ENCODE measurements around the gene RPS25.
"Not testable (repeated sequence)": the region's sequence is repeated elsewhere in the genome, so short reads cannot be mapped to it uniquely, and the experiment has no call there.

Gene RPS25

GRCh38 chr11:119062779-119063178 is 44.6 kb upstream of the RPS25 start:
- Histone ChIP-seq H3K9me2 (replicated peaks; ENCODE audit: insufficient read depth, low read length) (no peaks in the 10 kb centered on the region), H3K27me3 (replicated peaks; ENCODE audit: insufficient read depth, low read length) (no peaks in the 10 kb centered on the region), H3K4me2 (ENCODE audit: low read depth, low read length) (no peak overlapping the region), H3K27ac (ENCODE audit: low read length) (no peak overlapping the region), H3K4me1 (ENCODE audit: low read length) (peaks cover 9% of the 10 kb centered on the region; the same call in 1 of the 2 replicates), H3K79me2 (ENCODE audit: low read length) (peaks cover 35% of the 10 kb centered on the region), H2AFZ (ENCODE audit: low read length) (no peak overlapping the region), H3K9ac (ENCODE audit: low read length) (no peak overlapping the region), H4K20me1 (ENCODE audit: insufficient read depth, low read length) (no peaks in the 10 kb centered on the region), H3F3A (ENCODE audit: insufficient read depth, low read length) (peaks cover 8% of the 10 kb centered on the region), H3K4me3 (ENCODE audit: low read length) (no peak overlapping the region), H3K9me3 (replicated peaks; ENCODE audit: insufficient read depth, low read length) (no peaks in the 10 kb centered on the region), H3K36me3 (replicated peaks; ENCODE audit: insufficient read depth, low read length) (no peaks in the 10 kb centered on the region)
- TF ChIP-seq, protein P1, sequence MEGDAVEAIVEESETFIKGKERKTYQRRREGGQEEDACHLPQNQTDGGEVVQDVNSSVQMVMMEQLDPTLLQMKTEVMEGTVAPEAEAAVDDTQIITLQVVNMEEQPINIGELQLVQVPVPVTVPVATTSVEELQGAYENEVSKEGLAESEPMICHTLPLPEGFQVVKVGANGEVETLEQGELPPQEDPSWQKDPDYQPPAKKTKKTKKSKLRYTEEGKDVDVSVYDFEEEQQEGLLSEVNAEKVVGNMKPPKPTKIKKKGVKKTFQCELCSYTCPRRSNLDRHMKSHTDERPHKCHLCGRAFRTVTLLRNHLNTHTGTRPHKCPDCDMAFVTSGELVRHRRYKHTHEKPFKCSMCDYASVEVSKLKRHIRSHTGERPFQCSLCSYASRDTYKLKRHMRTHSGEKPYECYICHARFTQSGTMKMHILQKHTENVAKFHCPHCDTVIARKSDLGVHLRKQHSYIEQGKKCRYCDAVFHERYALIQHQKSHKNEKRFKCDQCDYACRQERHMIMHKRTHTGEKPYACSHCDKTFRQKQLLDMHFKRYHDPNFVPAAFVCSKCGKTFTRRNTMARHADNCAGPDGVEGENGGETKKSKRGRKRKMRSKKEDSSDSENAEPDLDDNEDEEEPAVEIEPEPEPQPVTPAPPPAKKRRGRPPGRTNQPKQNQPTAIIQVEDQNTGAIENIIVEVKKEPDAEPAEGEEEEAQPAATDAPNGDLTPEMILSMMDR (IDR thresholded peaks at IDR 0.05; ENCODE audit: low read length) = no peak
- TF ChIP-seq EZH2 (optimal IDR thresholded peaks at IDR 0.05; ENCODE audit: low read depth, low read length) = no peak
- no peak for DNase-seq

DNA sequence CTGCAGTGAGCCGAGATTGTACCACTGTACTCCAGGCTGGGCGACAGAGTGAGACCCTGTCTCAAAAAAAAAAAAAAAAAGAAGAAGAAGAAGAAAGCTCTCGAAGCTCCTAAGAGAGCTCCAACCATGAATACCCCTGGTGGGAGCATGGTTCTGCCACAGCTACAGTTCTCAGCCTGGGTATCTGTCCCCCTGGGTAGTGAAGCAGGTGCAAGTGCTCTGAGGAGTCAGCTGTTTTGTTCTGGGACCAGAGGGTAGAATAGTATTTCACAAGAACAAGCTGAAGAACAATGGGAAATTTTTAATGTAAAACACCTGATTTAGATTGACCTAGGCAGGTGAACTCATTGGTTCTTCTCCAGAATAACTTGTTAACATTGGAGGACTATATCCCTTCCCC is 43.1 kb upstream of the RPS25 start:
- H3K36me3 ChIP-seq (replicated peaks; ENCODE audit: insufficient read depth, low read length) = no peaks in the 10 kb centered on the region
- H3K27me3 ChIP-seq (replicated peaks; ENCODE audit: insufficient read depth, low read length) = no peaks in the 10 kb centered on the region
- TF ChIP-seq EZH2phosphoT487 (IDR thresholded peaks at IDR 0.05; ENCODE audit: low read length) = no peak
- TF ChIP-seq, protein P1 (IDR thresholded peaks at IDR 0.05; ENCODE audit: low read length) = no peak
- TF ChIP-seq EZH2 (optimal IDR thresholded peaks at IDR 0.05; ENCODE audit: low read depth, low read length) = no peak
- H4K20me1 ChIP-seq (ENCODE audit: insufficient read depth, low read length) = no peaks in the 10 kb centered on the region
- no peak overlapping the region for H3K9ac ChIP-seq (ENCODE audit: low read length)
- no peak overlapping the region for H2AFZ ChIP-seq (ENCODE audit: low read length)
- peaks cover 10% of the 10 kb centered on the region for H3F3A ChIP-seq (ENCODE audit: insufficient read depth, low read length)
- H3K9me3 ChIP-seq (replicated peaks; ENCODE audit: insufficient read depth, low read length) = no peaks in the 10 kb centered on the region
- no peak overlapping the region for H3K4me3 ChIP-seq (ENCODE audit: low read length)
- no peak for DNase-seq
- H3K27ac ChIP-seq (ENCODE audit: low read length) = no peak overlapping the region
- peaks cover 6% of the 10 kb centered on the region; the same call in 1 of the 2 replicates for H3K4me1 ChIP-seq (ENCODE audit: low read length)
- H3K79me2 ChIP-seq (ENCODE audit: low read length) = peaks cover 32% of the 10 kb centered on the region
- no peak overlapping the region for H3K4me2 ChIP-seq (ENCODE audit: low read depth, low read length)
- no peaks in the 10 kb centered on the region for H3K9me2 ChIP-seq (replicated peaks; ENCODE audit: insufficient read depth, low read length)

DNA sequence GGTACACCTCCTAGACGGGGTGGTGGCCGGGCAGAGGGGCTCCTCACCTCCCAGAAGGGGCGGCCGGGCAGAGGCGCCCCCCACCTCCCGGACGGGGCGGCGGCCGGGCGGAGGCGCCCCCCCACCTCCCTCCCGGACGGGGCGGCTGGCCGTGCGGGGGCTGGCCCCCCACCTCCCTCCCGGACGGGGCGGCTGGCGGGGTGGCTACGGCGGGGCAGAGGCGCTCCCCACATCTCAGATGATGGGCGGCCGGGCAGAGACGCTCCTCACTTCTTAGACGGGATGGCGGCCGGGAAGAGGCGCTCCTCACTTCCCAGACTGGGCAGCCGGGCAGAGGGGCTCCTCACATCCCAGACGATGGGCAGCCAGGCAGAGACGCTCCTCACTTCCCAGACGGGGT is 41.0 kb upstream of the RPS25 start:
- not testable (repeated sequence) for H3K27ac ChIP-seq (ENCODE audit: low read length); DNase-seq; H3K4me1 ChIP-seq (ENCODE audit: low read length); H3K36me3 ChIP-seq (replicated peaks; ENCODE audit: insufficient read depth, low read length); H3K9ac ChIP-seq (ENCODE audit: low read length); H3K9me3 ChIP-seq (replicated peaks; ENCODE audit: insufficient read depth, low read length); H3K4me3 ChIP-seq (ENCODE audit: low read length); H3K27me3 ChIP-seq (replicated peaks; ENCODE audit: insufficient read depth, low read length); H2AFZ ChIP-seq (ENCODE audit: low read length); H3K9me2 ChIP-seq (replicated peaks; ENCODE audit: insufficient read depth, low read length); H4K20me1 ChIP-seq (ENCODE audit: insufficient read depth, low read length); H3K4me2 ChIP-seq (ENCODE audit: low read depth, low read length)
- Histone ChIP-seq H3K79me2 (ENCODE audit: low read length) (peaks cover 35% of the 10 kb centered on the region), H3F3A (ENCODE audit: insufficient read depth, low read length) (peaks cover 11% of the 10 kb centered on the region)

- H2AFZ ChIP-seq (ENCODE audit: low read length) = peak within 1 kb of the TSS; percentile 91
- H3K27ac ChIP-seq (ENCODE audit: low read length) = peak within 1 kb of the TSS; percentile 94
- no peaks in the 10 kb centered on the region for H3K9me2 ChIP-seq (replicated peaks; ENCODE audit: insufficient read depth, low read length)
- no peak for TF ChIP-seq EZH2 (optimal IDR thresholded peaks at IDR 0.05; ENCODE audit: low read depth, low read length)
- TF ChIP-seq, protein P1 (IDR thresholded peaks at IDR 0.05; ENCODE audit: low read length) = peak; percentile 30
- H3K79me2 ChIP-seq (ENCODE audit: low read length) = peaks cover 50% of the 10 kb centered on the region
- H3F3A ChIP-seq (ENCODE audit: insufficient read depth, low read length) = peaks cover 11% of the 10 kb centered on the region
- H4K20me1 ChIP-seq (ENCODE audit: insufficient read depth, low read length) = 0 out of 2 replicates have a peak, but pooled peaks cover 9% of the 10 kb centered on the region
- H3K4me1 ChIP-seq (ENCODE audit: low read length) = peaks cover 9% of the 10 kb centered on the region
- peaks cover 18% of the 10 kb centered on the region for H3K36me3 ChIP-seq (replicated peaks; ENCODE audit: insufficient read depth, low read length)
- peak within 1 kb of the TSS; percentile 83 for H3K4me2 ChIP-seq (ENCODE audit: low read depth, low read length)
- peak within 1 kb of the TSS; percentile 99 for H3K9ac ChIP-seq (ENCODE audit: low read length)
- no peaks in the 10 kb centered on the region for H3K9me3 ChIP-seq (replicated peaks; ENCODE audit: insufficient read depth, low read length)
- peak; percentile 98 for DNase-seq
- no peaks in the 10 kb centered on the region for H3K27me3 ChIP-seq (replicated peaks; ENCODE audit: insufficient read depth, low read length)
- peak within 1 kb of the TSS; percentile 84 for H3K4me3 ChIP-seq (ENCODE audit: low read length)
Observed at GRCh38 chr11:119057000-119057769, 39.0 kb upstream of the RPS25 start, which contains the start of gene HYOU1. Gene HYOU1, minus strand, starts transcription at chr11:119057205. Its CDS starts 1,045 bp downstream, at chr11:119056160.
